Ovary (tissue), 3 donors: Measurements from ENCODE around the gene GCK.

Source experiments
- EP300 ChIP-seq: sonication (generic); formaldehyde crosslinking; IDR thresholded peaks from one replicate; pipeline ENCODE4 v1.6.1; 2017; ENCODE audit warnings: antibody characterized with exemption
- POLR2A ChIP-seq: fragments of 450-650 bp; IDR thresholded peaks from one replicate; pipeline ENCODE4 v1.6.1; 2017; ENCODE audit warnings: antibody characterized with exemption, mild to moderate bottlenecking, moderate library complexity
- TF ChIP-seq, protein P1 (sequence below), 3 donors: fragments of 450-650 bp in 2 of 3; fragments of 200-600 bp in 1 of 3; IDR thresholded peaks; one replicate each; pipeline versions ENCODE4 v1.5.1 to v1.8.0; 2016 to 2022; ENCODE audit warnings: antibody characterized with exemption in 3 of 3, mild to moderate bottlenecking in 1 of 3
- donor health status: DM: no; HTN: no; CAD: no.

DNA sequence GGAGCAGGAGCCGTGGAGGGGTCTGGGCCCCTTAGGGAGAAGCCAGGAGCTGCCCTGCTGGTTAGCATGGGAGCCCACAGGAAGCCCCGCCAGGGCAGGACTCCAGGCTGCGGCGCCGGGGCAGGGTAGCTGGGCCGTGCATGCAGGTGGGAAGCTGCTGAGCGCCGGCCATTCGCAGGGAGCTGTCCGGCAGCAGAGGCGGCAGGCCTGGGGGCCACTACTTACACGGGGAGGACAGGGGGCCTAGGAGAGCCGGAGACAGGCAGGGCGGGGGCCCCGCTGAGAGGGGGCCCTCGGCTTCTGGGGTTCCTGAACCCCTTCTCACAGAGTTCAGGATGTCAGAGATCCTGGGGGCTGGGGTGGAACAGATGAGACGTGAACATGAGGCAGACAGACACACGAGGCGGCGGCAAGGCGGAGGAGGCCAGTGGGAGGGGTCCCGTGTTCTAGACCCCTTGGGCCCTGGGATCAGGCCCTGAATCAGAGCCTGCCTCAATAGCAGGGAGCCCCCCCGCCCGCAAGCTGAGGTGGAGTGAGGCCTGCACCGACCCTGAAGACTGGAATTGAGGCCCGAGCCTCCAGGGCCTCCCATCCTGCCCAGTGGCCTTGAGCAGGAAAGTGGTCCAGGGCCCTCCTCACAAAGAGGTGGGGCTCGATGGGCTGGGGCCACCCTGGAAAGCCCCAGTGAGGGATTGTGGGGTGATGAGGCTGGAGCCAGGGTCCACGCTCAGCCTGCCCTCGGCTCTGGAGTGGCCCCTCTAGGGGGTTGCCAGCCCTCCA lies 39.5 kb upstream of the GCK start:
- TF ChIP-seq, protein P1, sequence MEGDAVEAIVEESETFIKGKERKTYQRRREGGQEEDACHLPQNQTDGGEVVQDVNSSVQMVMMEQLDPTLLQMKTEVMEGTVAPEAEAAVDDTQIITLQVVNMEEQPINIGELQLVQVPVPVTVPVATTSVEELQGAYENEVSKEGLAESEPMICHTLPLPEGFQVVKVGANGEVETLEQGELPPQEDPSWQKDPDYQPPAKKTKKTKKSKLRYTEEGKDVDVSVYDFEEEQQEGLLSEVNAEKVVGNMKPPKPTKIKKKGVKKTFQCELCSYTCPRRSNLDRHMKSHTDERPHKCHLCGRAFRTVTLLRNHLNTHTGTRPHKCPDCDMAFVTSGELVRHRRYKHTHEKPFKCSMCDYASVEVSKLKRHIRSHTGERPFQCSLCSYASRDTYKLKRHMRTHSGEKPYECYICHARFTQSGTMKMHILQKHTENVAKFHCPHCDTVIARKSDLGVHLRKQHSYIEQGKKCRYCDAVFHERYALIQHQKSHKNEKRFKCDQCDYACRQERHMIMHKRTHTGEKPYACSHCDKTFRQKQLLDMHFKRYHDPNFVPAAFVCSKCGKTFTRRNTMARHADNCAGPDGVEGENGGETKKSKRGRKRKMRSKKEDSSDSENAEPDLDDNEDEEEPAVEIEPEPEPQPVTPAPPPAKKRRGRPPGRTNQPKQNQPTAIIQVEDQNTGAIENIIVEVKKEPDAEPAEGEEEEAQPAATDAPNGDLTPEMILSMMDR (IDR thresholded peaks at IDR 0.05), result no peak
- no peak for TF ChIP-seq POLR2A
- no peak for TF ChIP-seq EP300
